GM12878 (cell line): ENCODE data around the gene PBRM1. TPM values are rescaled to one million over a fixed set of nuclear protein-coding genes. Genes with fewer than 3 reads are reported as not detected.

Experiments
- ATAC-seq: fragments of 200-7000 bp; cut with Tn5 transposase; 3 replicates; pipeline ENCODE4 v1.9.1; 2020; ENCODE audit warnings: mild to moderate bottlenecking, moderate library complexity
- BruUV-seq: library from RNA; stranded (reverse); fragments of 400-500 nt; replicated peaks from 2 replicates; lab custom pipeline; 2021; lab: Mats Ljungman, UMichigan
- CTCF ChIA-PET: fragments of 300-600 bp; sonication (Branson Sonifier 250); formaldehyde crosslinking; extraction: SDS; loops from one replicate; lab custom pipeline; 2021; ENCODE audit warnings: inconsistent platforms; lab: Yijun Ruan, JAX
- POLR2A ChIA-PET: fragments of 350-600 bp; formaldehyde crosslinking; extraction: SDS; loops from one replicate; lab custom pipeline; 2021; ENCODE audit warnings: inconsistent platforms; lab: Charles Lee
- RAD21 ChIA-PET: fragments of 300-600 bp; sonication (Branson Sonifier 250); formaldehyde crosslinking; loops from one replicate; lab custom pipeline; 2023; ENCODE audit warnings: antibody characterized with exemption; ENCODE audit not compliant: unreplicated experiment; lab: Charles Lee
- SMC1A ChIA-PET: fragments of 300-600 bp; sonication (Branson Sonifier 250); formaldehyde crosslinking; loops from one replicate; lab custom pipeline; 2023; ENCODE audit not compliant: unreplicated experiment, uncharacterized antibody; lab: Charles Lee
- DNase-seq: peaks from one replicate; pipeline ENCODE4 v3.0.0-alpha.2; 2011; ENCODE audit warnings: low read depth, low spot score
- FAIRE-seq: peaks from 3 replicates; lab custom pipeline; 2011; peaks lifted over from hg19 to GRCh38; lab: Jason Lieb, UNC
- H2AFZ ChIP-seq: 2 replicates; pipeline ENCODE4 v1.6.0; 2011; ENCODE audit warnings: low read depth, low read length, control low read depth; ENCODE audit not compliant: control insufficient read depth
- H3K27ac ChIP-seq: 2 replicates; pipeline ENCODE4 v1.5.1; 2011; ENCODE audit warnings: control low read depth; ENCODE audit not compliant: control insufficient read depth, insufficient read depth
- H3K27me3 ChIP-seq, 2 experiments: replicated peaks in 1 of 2; 2 replicates each; pipeline versions ENCODE4 v1.6.0 to v1.6.1; 2011; ENCODE audit warnings: low read length in 1 of 2; ENCODE audit not compliant: control insufficient read depth in 2 of 2, insufficient read depth in 2 of 2
- H3K36me3 ChIP-seq, 2 experiments: 2 replicates each; pipeline ENCODE4 v1.5.1; 2011; ENCODE audit warnings: low read length in 1 of 2; ENCODE audit not compliant: control insufficient read depth in 2 of 2, insufficient read depth in 2 of 2
- H3K4me1 ChIP-seq: 2 replicates; pipeline ENCODE4 v1.6.1; 2011; ENCODE audit warnings: mild to moderate bottlenecking, low read length, moderate library complexity, mixed read lengths; ENCODE audit not compliant: control insufficient read depth, insufficient read depth
- H3K4me2 ChIP-seq: 2 replicates; pipeline ENCODE4 v1.6.0; 2011; ENCODE audit warnings: control low read depth; ENCODE audit not compliant: control insufficient read depth, insufficient read depth
- H3K4me3 ChIP-seq: fragments of 200-600 bp; sonication (generic); 2 replicates; pipeline ENCODE4 v1.5.1; 2016
- H3K79me2 ChIP-seq: 2 replicates; pipeline ENCODE4 v1.6.0; 2011; ENCODE audit warnings: low read length; ENCODE audit not compliant: control insufficient read depth, insufficient read depth
- H3K9ac ChIP-seq: 2 replicates; pipeline ENCODE4 v1.8.0; 2011; ENCODE audit warnings: low read length, control low read depth, mixed read lengths; ENCODE audit not compliant: control insufficient read depth, insufficient read depth
- H3K9me3 ChIP-seq: replicated peaks from 3 replicates; pipeline ENCODE4 v1.5.1; 2011; ENCODE audit warnings: mild to moderate bottlenecking, low read length; ENCODE audit not compliant: control insufficient read depth, insufficient read depth
- H4K20me1 ChIP-seq: 2 replicates; pipeline ENCODE4 v1.6.0; 2011; ENCODE audit not compliant: control insufficient read depth, insufficient read depth
- BHLHE40 ChIP-seq, 2 experiments: fragments of 450-650 bp in 1 of 2; IDR thresholded peaks; 2 replicates each; pipeline ENCODE4 v1.6.1; 2011 to 2017; ENCODE audit warnings: low read depth in 2 of 2, borderline replicate concordance in 1 of 2, improper control_type of control experiment in 1 of 2, low read length in 1 of 2, mild to moderate bottlenecking in 1 of 2
- DPF2 ChIP-seq: fragments of 450-650 bp; IDR thresholded peaks from 2 replicates; pipeline ENCODE4 v1.6.1; 2017; ENCODE audit warnings: mild to moderate bottlenecking
- EP300 ChIP-seq, 2 experiments: fragments of 150-350 bp in 1 of 2; IDR thresholded peaks; 2 replicates each; pipeline ENCODE4 v1.6.1; 2011 to 2012; ENCODE audit warnings: low read depth in 2 of 2, low read length in 2 of 2, borderline replicate concordance in 1 of 2, improper control_type of control experiment in 1 of 2, inconsistent platforms in 1 of 2; ENCODE audit not compliant: control insufficient read depth in 1 of 2
- FOXK2 ChIP-seq: fragments of 450-650 bp; IDR thresholded peaks from 2 replicates; pipeline ENCODE4 v1.6.1; 2017; ENCODE audit warnings: mild to moderate bottlenecking, moderate library complexity
- SPI1 ChIP-seq: IDR thresholded peaks from 2 replicates; pipeline ENCODE4 v1.6.1; 2011; ENCODE audit warnings: low read depth, mild to moderate bottlenecking, low read length, moderate library complexity, borderline replicate concordance; ENCODE audit not compliant: insufficient read depth
- SREBF1 ChIP-seq: IDR thresholded peaks from 2 replicates; pipeline ENCODE4 v1.6.1; 2012; ENCODE audit warnings: mild to moderate bottlenecking, low read length
- SRF ChIP-seq, 2 experiments: IDR thresholded peaks; 2 replicates each; pipeline ENCODE4 v1.6.1; 2011; ENCODE audit warnings: low read depth in 2 of 2, low read length in 2 of 2, mild to moderate bottlenecking in 1 of 2, moderate library complexity in 1 of 2
- TARDBP ChIP-seq: IDR thresholded peaks from 2 replicates; pipeline ENCODE4 v1.6.1; 2016; ENCODE audit warnings: borderline replicate concordance
- WGBS: methylation state at CpG from one replicate; pipeline ENCODE4 v1.1.6; 2016; ENCODE audit warnings: low lambda C conversion rate; ENCODE audit not compliant: insufficient replicate concordance, insufficient coverage; ENCODE audit errors: missing lambda C conversion rate; 5-methylcytosine and 5-hydroxymethylcytosine counted together
- in situ Hi-C: fragments of 300-500 bp; cut with MboI; formaldehyde crosslinking; loops from 9 replicates; pipeline ENCODE4 v1.14.3; 2018; ENCODE audit warnings: mixed read lengths
- intact Hi-C: fragments of 100-400 bp; cut with micrococcal nuclease; formaldehyde crosslinking; loops from one replicate; pipeline ENCODE4 v1.14.2; 2022; ENCODE audit not compliant: unreplicated experiment
- polyA plus RNA-seq, 11 experiments: library from polyadenylated mRNA; depleted of rRNA in 4 of 11; unstranded in 6 of 11; stranded (reverse) in 5 of 11; fragments of >200 nt; fragmentation: Nextera tagmentation in 4 of 11; fragmentation: Illumina TruSeq in 1 of 11; extraction: Ambion mirVana in 4 of 11; extraction: Trizol in 1 of 11; gene quantifications; 1 replicate in 1 of 11; 2 replicates in 10 of 11; pipeline versions ENCODE4 v1.2.1 to v1.2.3, GENCODE V29; 2011 to 2016; ENCODE audit warnings: inconsistent platforms in 2 of 11, missing spikeins in 2 of 11, low read depth in 1 of 11
- total RNA-seq, 4 experiments: library from RNA; depleted of rRNA in 3 of 4; stranded (reverse); fragments of >200 nt in 3 of 4; fragmentation: Illumina TruSeq in 1 of 4; extraction: Trizol in 1 of 4; gene quantifications; 2 replicates each; pipeline versions ENCODE4 v1.2.1 to v1.2.3, GENCODE V29; 2013 to 2021
- TF ChIP-seq, protein P1 (sequence below): fragments of 150-350 bp; IDR thresholded peaks from 2 replicates; pipeline ENCODE4 v1.6.1; 2016; ENCODE audit warnings: low read depth, low read length
- TF ChIP-seq, protein P2 (sequence below): fragments of 150-350 bp; IDR thresholded peaks from 2 replicates; pipeline ENCODE4 v1.6.1; 2014; ENCODE audit warnings: mild to moderate bottlenecking, low read depth, low read length
- TF ChIP-seq, protein P3 (sequence below): IDR thresholded peaks from 2 replicates; pipeline ENCODE4 v1.6.1; 2011; ENCODE audit warnings: borderline replicate concordance, low read depth, mild to moderate bottlenecking, moderate library complexity, low read length; ENCODE audit not compliant: insufficient read depth, poor library complexity, severe bottlenecking
- TF ChIP-seq, protein P4 (sequence below): IDR thresholded peaks from 2 replicates; pipeline ENCODE4 v1.6.1; 2012; ENCODE audit warnings: low read depth, low read length, improper control_type of control experiment

Gene PBRM1
- total and polyA plus RNA-seq, 10 of the 15 experiments (the other 5 are each of a cell fraction or from before 2014, with no cell fraction given) = 8.9 to 88.9 (median 39.3) TPM

- DNase-seq = no peak
- intact Hi-C loops (no loop called here), in situ Hi-C loops (no loop called here)
- H3K9me3 ChIP-seq = no peaks in the 10 kb centered on the region
- WGBS = over 99% methylated on average over 12 of the region's 12 CpGs
- no peak overlapping the region for H3K9ac ChIP-seq
- H3K4me2 ChIP-seq = no peak overlapping the region
- ChIA-PET RAD21 (no interaction called here), POLR2A (interaction anchor here (0.6 kb wide), 2 partner anchors 251 to 579 kb away, joined by 3 read pairs; partner anchors contain the start of gene WDR82), SMC1A (no interaction called here), CTCF (no interaction called here)
- peaks cover 0 to 12% of the 10 kb centered on the region in 2 experiments; a peak in 2 of 4 replicates for H3K36me3 ChIP-seq
- H4K20me1 ChIP-seq = no peaks in the 10 kb centered on the region
- no peak overlapping the region for H3K27ac ChIP-seq
- no peak for ATAC-seq
- H3K4me3 ChIP-seq = no peak overlapping the region
- H3K79me2 ChIP-seq = peaks cover 27% of the 10 kb centered on the region
- no TSS peak for BruUV-seq
- FAIRE-seq = no peak
- no peak overlapping the region for H2AFZ ChIP-seq
- no peaks in the 10 kb centered on the region for H3K27me3 ChIP-seq
- peaks cover 8% of the 10 kb centered on the region for H3K4me1 ChIP-seq
- TF ChIP-seq FOXK2 (no peak), SPI1 (no peak), EP300 (IDR thresholded peaks at IDR 0.05; ENCODE audit: borderline replicate concordance in 1 of 2, control insufficient read depth in 1 of 2, low read depth in 2 of 2, low read length in 2 of 2) (no peak), TARDBP (no peak), SRF (IDR thresholded peaks at IDR 0.05; ENCODE audit: low read depth in 2 of 2, low read length in 2 of 2) (no peak), BHLHE40 (IDR thresholded peaks at IDR 0.05; ENCODE audit: borderline replicate concordance in 1 of 2, low read depth in 2 of 2, low read length in 1 of 2) (no peak), DPF2 (no peak), SREBF1 (no peak)
- TF ChIP-seq, protein P1, sequence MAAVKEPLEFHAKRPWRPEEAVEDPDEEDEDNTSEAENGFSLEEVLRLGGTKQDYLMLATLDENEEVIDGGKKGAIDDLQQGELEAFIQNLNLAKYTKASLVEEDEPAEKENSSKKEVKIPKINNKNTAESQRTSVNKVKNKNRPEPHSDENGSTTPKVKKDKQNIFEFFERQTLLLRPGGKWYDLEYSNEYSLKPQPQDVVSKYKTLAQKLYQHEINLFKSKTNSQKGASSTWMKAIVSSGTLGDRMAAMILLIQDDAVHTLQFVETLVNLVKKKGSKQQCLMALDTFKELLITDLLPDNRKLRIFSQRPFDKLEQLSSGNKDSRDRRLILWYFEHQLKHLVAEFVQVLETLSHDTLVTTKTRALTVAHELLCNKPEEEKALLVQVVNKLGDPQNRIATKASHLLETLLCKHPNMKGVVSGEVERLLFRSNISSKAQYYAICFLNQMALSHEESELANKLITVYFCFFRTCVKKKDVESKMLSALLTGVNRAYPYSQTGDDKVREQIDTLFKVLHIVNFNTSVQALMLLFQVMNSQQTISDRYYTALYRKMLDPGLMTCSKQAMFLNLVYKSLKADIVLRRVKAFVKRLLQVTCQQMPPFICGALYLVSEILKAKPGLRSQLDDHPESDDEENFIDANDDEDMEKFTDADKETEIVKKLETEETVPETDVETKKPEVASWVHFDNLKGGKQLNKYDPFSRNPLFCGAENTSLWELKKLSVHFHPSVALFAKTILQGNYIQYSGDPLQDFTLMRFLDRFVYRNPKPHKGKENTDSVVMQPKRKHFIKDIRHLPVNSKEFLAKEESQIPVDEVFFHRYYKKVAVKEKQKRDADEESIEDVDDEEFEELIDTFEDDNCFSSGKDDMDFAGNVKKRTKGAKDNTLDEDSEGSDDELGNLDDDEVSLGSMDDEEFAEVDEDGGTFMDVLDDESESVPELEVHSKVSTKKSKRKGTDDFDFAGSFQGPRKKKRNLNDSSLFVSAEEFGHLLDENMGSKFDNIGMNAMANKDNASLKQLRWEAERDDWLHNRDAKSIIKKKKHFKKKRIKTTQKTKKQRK = no peak
- TF ChIP-seq, protein P2, sequence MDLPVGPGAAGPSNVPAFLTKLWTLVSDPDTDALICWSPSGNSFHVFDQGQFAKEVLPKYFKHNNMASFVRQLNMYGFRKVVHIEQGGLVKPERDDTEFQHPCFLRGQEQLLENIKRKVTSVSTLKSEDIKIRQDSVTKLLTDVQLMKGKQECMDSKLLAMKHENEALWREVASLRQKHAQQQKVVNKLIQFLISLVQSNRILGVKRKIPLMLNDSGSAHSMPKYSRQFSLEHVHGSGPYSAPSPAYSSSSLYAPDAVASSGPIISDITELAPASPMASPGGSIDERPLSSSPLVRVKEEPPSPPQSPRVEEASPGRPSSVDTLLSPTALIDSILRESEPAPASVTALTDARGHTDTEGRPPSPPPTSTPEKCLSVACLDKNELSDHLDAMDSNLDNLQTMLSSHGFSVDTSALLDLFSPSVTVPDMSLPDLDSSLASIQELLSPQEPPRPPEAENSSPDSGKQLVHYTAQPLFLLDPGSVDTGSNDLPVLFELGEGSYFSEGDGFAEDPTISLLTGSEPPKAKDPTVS = no peak
- TF ChIP-seq, protein P3, sequence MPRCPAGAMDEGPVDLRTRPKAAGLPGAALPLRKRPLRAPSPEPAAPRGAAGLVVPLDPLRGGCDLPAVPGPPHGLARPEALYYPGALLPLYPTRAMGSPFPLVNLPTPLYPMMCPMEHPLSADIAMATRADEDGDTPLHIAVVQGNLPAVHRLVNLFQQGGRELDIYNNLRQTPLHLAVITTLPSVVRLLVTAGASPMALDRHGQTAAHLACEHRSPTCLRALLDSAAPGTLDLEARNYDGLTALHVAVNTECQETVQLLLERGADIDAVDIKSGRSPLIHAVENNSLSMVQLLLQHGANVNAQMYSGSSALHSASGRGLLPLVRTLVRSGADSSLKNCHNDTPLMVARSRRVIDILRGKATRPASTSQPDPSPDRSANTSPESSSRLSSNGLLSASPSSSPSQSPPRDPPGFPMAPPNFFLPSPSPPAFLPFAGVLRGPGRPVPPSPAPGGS = no peak
- TF ChIP-seq, protein P4, sequence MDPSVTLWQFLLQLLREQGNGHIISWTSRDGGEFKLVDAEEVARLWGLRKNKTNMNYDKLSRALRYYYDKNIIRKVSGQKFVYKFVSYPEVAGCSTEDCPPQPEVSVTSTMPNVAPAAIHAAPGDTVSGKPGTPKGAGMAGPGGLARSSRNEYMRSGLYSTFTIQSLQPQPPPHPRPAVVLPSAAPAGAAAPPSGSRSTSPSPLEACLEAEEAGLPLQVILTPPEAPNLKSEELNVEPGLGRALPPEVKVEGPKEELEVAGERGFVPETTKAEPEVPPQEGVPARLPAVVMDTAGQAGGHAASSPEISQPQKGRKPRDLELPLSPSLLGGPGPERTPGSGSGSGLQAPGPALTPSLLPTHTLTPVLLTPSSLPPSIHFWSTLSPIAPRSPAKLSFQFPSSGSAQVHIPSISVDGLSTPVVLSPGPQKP = no peak
These were observed 156.1 kb downstream of the PBRM1 start for GRCh38 chr3:52529376-52530333.
